Measurements from ENCODE around the gene GET3. TPM values are rescaled to one million over a fixed set of nuclear protein-coding genes. Genes with fewer than 3 reads are reported as not detected.
A peak's percentile ranks its signal among the peaks of the same experiment; 100 is the strongest.
"Not testable (repeated sequence)": the region's sequence is repeated elsewhere in the genome, so short reads cannot be mapped to it uniquely, and the experiment has no call there.

The GET3 gene
- total RNA-seq, 3 donors from 2014 or later (not counting 1 experiment from before 2014, with no cell fraction given) = 42.2 to 51.3 (median 44.2) TPM

- Histone ChIP-seq H3K4me3 (ENCODE audit: low read length) (no peak overlapping the region), H3K4me1 (ENCODE audit: control insufficient read depth, insufficient read depth, low read length) (peaks cover 37% of the 10 kb centered on the region)
Measured at GRCh38 chr19:12796146-12797071, 59.1 kb downstream of the GET3 start.

GRCh38 chr19:12797141-12797587 is 59.9 kb downstream of the GET3 start:
- H3K4me3 ChIP-seq (ENCODE audit: low read length) = no peak overlapping the region
- H3K9me3 Mint-ChIP-seq = no peaks in the 10 kb centered on the region
- peaks cover 30 to 36% of the 10 kb centered on the region in 2 donors for H3K4me1 Mint-ChIP-seq
- intact Hi-C loops (cut with micrococcal nuclease) = loop anchor here (10.0 kb wide), 2 partner anchors 122 to 358 kb away; partner anchors contain the start of genes IER2 and STX10
- H3K27me3 Mint-ChIP-seq (ENCODE audit: low read depth in 2 of 2) = peaks cover 0 to 7% of the 10 kb centered on the region in 2 donors
- H3K27me3 ChIP-seq (ENCODE audit: control insufficient read depth, insufficient read depth, low read length) = peaks cover 5% of the 10 kb centered on the region
- H3K27ac ChIP-seq (ENCODE audit: low read length) = no peak overlapping the region
- DNase-seq (peak in 1 of 2 donors; percentile 30), ATAC-seq (no peak)
- no peaks in the 10 kb centered on the region for H3K9me3 ChIP-seq (ENCODE audit: control insufficient read depth, insufficient read depth, low read length)
- no peaks in the 10 kb centered on the region for H3K36me3 ChIP-seq (ENCODE audit: control insufficient read depth, insufficient read depth, low read length)
- H3K36me3 Mint-ChIP-seq = no peaks in the 10 kb centered on the region
- peaks cover 43% of the 10 kb centered on the region for H3K4me1 ChIP-seq (ENCODE audit: control insufficient read depth, insufficient read depth, low read length)
- TF ChIP-seq CTCF (IDR thresholded peaks at IDR 0.05) = no peak
- peak overlapping the region in 1 of 2 donors; percentile 51 for H3K27ac Mint-ChIP-seq
- WGBS (ENCODE audit: insufficient coverage) = 93% methylated on average over 6 of the region's 6 CpGs
- no peak overlapping the region for H3K4me3 Mint-ChIP-seq

More at GRCh38 chr19:12796146-12797071, 59.1 kb downstream of the GET3 start:
- H3K4me1 Mint-ChIP-seq = peaks cover 29% of the 10 kb centered on the region in 2 donors
- H3K9me3 Mint-ChIP-seq = no peaks in the 10 kb centered on the region
- peak overlapping the region; percentile 81 for H3K4me3 Mint-ChIP-seq
- H3K9me3 ChIP-seq (ENCODE audit: control insufficient read depth, insufficient read depth, low read length) = no peaks in the 10 kb centered on the region
- peaks cover 2% of the 10 kb centered on the region for H3K27me3 ChIP-seq (ENCODE audit: control insufficient read depth, insufficient read depth, low read length)
- 11% methylated on average over 17 of the region's 18 CpGs for WGBS (ENCODE audit: insufficient coverage)
- no peaks in the 10 kb centered on the region for H3K36me3 Mint-ChIP-seq
- H3K36me3 ChIP-seq (ENCODE audit: control insufficient read depth, insufficient read depth, low read length) = no peaks in the 10 kb centered on the region
- peaks cover 0 to 7% of the 10 kb centered on the region in 2 donors for H3K27me3 Mint-ChIP-seq (ENCODE audit: low read depth in 2 of 2)
- DNase-seq (peak; percentile 73 to 91), ATAC-seq (peak in 1 of 3 donors; percentile 15)
- H3K27ac Mint-ChIP-seq = peak overlapping the region; percentile 77 to 97
- peak overlapping the region; percentile 27 for H3K27ac ChIP-seq (ENCODE audit: low read length)
- TF ChIP-seq CTCF (IDR thresholded peaks at IDR 0.05) = peak; percentile 82
- intact Hi-C loops (cut with micrococcal nuclease) = loop anchor here (1.0 to 10.0 kb wide), 4 partner anchors 19 to 358 kb away; partner anchors contain the start of genes IER2 and STX10

GRCh38 chr19:12797607-12798006 is 60.3 kb downstream of the GET3 start:
- ATAC-seq = not testable (repeated sequence)
- intact Hi-C loops (cut with micrococcal nuclease) = loop anchor here (10.0 kb wide), 2 partner anchors 123 to 357 kb away; partner anchors contain the start of genes IER2 and STX10

More at GRCh38 chr19:12797607-12798006, 60.3 kb downstream of the GET3 start:
- H3K4me3 Mint-ChIP-seq; H3K9me3 Mint-ChIP-seq; H3K27me3 ChIP-seq (ENCODE audit: control insufficient read depth, insufficient read depth, low read length); H3K9me3 ChIP-seq (ENCODE audit: control insufficient read depth, insufficient read depth, low read length); H3K36me3 Mint-ChIP-seq; H3K36me3 ChIP-seq (ENCODE audit: control insufficient read depth, insufficient read depth, low read length); H3K4me3 ChIP-seq (ENCODE audit: low read length); DNase-seq; H3K27ac ChIP-seq (ENCODE audit: low read length): not testable (repeated sequence)
- WGBS (ENCODE audit: insufficient coverage) = 96% methylated on average over 7 of the region's 7 CpGs
- H3K4me1 Mint-ChIP-seq = peaks cover 34 to 41% of the 10 kb centered on the region in 2 donors
- peaks cover 0 to 12% of the 10 kb centered on the region in 2 donors for H3K27me3 Mint-ChIP-seq (ENCODE audit: low read depth in 2 of 2)
- H3K27ac Mint-ChIP-seq = peak overlapping the region in 1 of 2 donors; percentile 51
- H3K4me1 ChIP-seq (ENCODE audit: control insufficient read depth, insufficient read depth, low read length) = peaks cover 48% of the 10 kb centered on the region

Other genes starting within 250 kb of the GET3 start
- 10 to 100 TPM; 22.0 to 27.1 (median 23.3) TPM for gene ZNF564, start 186.0 kb upstream of the GET3 start, total RNA-seq
- 10 to 100 TPM; 12.0 to 21.4 (median 20.9) TPM for gene ZNF490, start 126.7 kb upstream of the GET3 start, total RNA-seq
- gene ZNF791, start 126.6 kb upstream of the GET3 start, total RNA-seq = 10 to 100 TPM; 52.6 to 62.0 (median 56.5) TPM
- gene MAN2B1, start 70.8 kb upstream of the GET3 start, total RNA-seq = 100 to 1,000 TPM; 107 to 118 (median 112) TPM
- 10 to 100 TPM; 17.0 to 25.8 (median 25.1) TPM for gene WDR83, start 70.7 kb upstream of the GET3 start, total RNA-seq
- 100 to 1,000 TPM; 143 to 193 (median 145) TPM for gene DHPS, start 55.6 kb upstream of the GET3 start, total RNA-seq
- not detected for gene GNG14, start 49.5 kb upstream of the GET3 start, total RNA-seq
- gene FBXW9, start 40.9 kb upstream of the GET3 start, total RNA-seq = 1 to 10 TPM; 2.2 to 3.2 (median 2.9) TPM
- gene TNPO2, start 13.6 kb upstream of the GET3 start, total RNA-seq = 10 to 100 TPM; 56.8 to 66.6 (median 58.2) TPM
- 100 to 1,000 TPM; 217 to 228 (median 219) TPM for gene TRIR, start 2.8 kb upstream of the GET3 start, total RNA-seq
- not detected for gene BEST2, start 14.3 kb downstream of the GET3 start, total RNA-seq
- gene HOOK2, start 38.1 kb downstream of the GET3 start, total RNA-seq = 10 to 100 TPM; 13.3 to 15.3 (median 13.9) TPM
- gene JUNB, start 54.0 kb downstream of the GET3 start, total RNA-seq = 100 to 1,000 TPM; 781 to 903 (median 859) TPM
- 10 to 100 TPM; 28.8 to 67.1 (median 66.9) TPM for gene PRDX2, start 64.3 kb downstream of the GET3 start, total RNA-seq
- 1 to 10 TPM; 1.7 to 2.8 (median 2.2) TPM for gene THSD8, start 64.6 kb downstream of the GET3 start, total RNA-seq
- gene RNASEH2A, start 69.1 kb downstream of the GET3 start, total RNA-seq = 1 to 10 TPM; 6.6 to 8.7 (median 7.4) TPM
- not detected for gene RTBDN, start 97.1 kb downstream of the GET3 start, total RNA-seq
- gene MAST1, start 101.0 kb downstream of the GET3 start, total RNA-seq = under 1 TPM in 2 of 3 donors, not detected in 1; 0.07 to 0.88 TPM
- 10 to 100 TPM; 28.3 to 31.7 (median 31.2) TPM for gene DNASE2, start 144.0 kb downstream of the GET3 start, total RNA-seq
- gene KLF1, start 149.7 kb downstream of the GET3 start, total RNA-seq = not detected
- gene GCDH, start 153.7 kb downstream of the GET3 start, total RNA-seq = 10 to 100 TPM; 35.9 to 41.7 (median 36.3) TPM
- 1 to 10 TPM in 1 of 3 donors, under 1 TPM in 2; 0.88 to 2.2 (median 0.92) TPM for gene SYCE2, start 181.8 kb downstream of the GET3 start, total RNA-seq
- 10 to 100 TPM; 29.3 to 34.5 (median 32.0) TPM for gene FARSA, start 196.2 kb downstream of the GET3 start, total RNA-seq
- 100 to 1,000 TPM; 588 to 813 (median 763) TPM for gene CALR, start 201.1 kb downstream of the GET3 start, total RNA-seq
- gene RAD23A, start 208.4 kb downstream of the GET3 start, total RNA-seq = 10 to 100 TPM; 79.2 to 81.2 (median 80.3) TPM
- gene GADD45GIP1, start 219.7 kb downstream of the GET3 start, total RNA-seq = 1 to 10 TPM; 5.3 to 7.1 (median 5.7) TPM
- not detected for gene DAND5, start 232.1 kb downstream of the GET3 start, total RNA-seq

Measured in natural killer cell (primary cell).